Measurements from ENCODE around the gene IRAK4. TPM values are rescaled to one million over a fixed set of nuclear protein-coding genes. Genes with fewer than 3 reads are reported as not detected.

Gene IRAK4
- polyA plus RNA-seq, 3 donors, result 17.3 to 44.6 (median 29.0) TPM

DNA sequence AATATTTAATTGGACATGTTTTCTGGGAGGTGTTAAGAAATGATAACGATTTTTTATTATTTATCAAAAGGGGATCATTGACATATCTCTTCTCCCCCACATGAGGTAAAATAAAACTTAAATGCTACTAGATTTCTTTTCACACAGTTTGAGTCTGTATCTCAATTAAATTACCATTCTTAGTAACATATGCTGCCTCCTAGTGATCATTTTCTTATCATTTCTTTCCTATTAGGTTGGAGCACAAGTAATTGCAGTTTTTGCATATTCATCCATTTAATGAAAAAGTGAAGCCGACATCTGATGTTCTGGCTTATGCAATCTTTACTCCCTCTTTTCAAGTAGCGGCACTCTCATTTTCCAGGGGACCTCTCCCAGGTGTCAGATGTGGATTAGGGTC lies 25.1 kb upstream of the IRAK4 start:
- Histone ChIP-seq H2AFZ (ENCODE audit: insufficient read depth, low read depth, low read length, poor library complexity, severe bottlenecking) (no peak overlapping the region), H3K4me2 (replicated peaks; ENCODE audit: extremely low read depth, low read length, poor library complexity, severe bottlenecking) (no peak overlapping the region), H3K4me3 (replicated peaks in 1 of 3; ENCODE audit: low read depth in 2 of 3, low read length in 3 of 3) (no peak overlapping the region), H3K79me2 (ENCODE audit: insufficient read depth, low read length) (no peaks in the 10 kb centered on the region), H3K27ac (ENCODE audit: low read depth in 1 of 2, low read length in 2 of 2) (no peak overlapping the region), H3K27me3 (ENCODE audit: control insufficient read depth in 2 of 2, insufficient read depth in 2 of 2, low read length in 2 of 2) (no peaks in the 10 kb centered on the region), H3K4me1 (ENCODE audit: control insufficient read depth in 1 of 2, insufficient read depth in 2 of 2, low read length in 2 of 2) (no peaks in the 10 kb centered on the region), H3K9me3 (replicated peaks in 1 of 2; ENCODE audit: control insufficient read depth in 1 of 2, insufficient read depth in 1 of 2, low read length in 2 of 2) (no peaks in the 10 kb centered on the region), H3K9ac (ENCODE audit: insufficient read depth, low read length, poor library complexity, severe bottlenecking) (no peak overlapping the region), H3K36me3 (replicated peaks in 1 of 2; ENCODE audit: control insufficient read depth in 1 of 2, insufficient read depth in 2 of 2, low read length in 2 of 2) (peaks cover 40 to 81% of the 10 kb centered on the region in 2 donors), H4K20me1 (ENCODE audit: insufficient read depth, low read length) (no peaks in the 10 kb centered on the region)
- Mint-ChIP-seq H3K9me3 (no peaks in the 10 kb centered on the region), H3K36me3 (peaks cover 66 to 71% of the 10 kb centered on the region in 2 donors), H3K27ac (no peak overlapping the region), H3K27me3 (ENCODE audit: low read depth in 3 of 3) (no peaks in the 10 kb centered on the region), H3K4me3 (no peak overlapping the region), H3K4me1 (no peaks in the 10 kb centered on the region)
- 100% methylated on average over 1 of the region's 3 CpGs for WGBS (ENCODE audit: insufficient coverage)
- no peak for DNase-seq
- TF ChIP-seq, protein P1, sequence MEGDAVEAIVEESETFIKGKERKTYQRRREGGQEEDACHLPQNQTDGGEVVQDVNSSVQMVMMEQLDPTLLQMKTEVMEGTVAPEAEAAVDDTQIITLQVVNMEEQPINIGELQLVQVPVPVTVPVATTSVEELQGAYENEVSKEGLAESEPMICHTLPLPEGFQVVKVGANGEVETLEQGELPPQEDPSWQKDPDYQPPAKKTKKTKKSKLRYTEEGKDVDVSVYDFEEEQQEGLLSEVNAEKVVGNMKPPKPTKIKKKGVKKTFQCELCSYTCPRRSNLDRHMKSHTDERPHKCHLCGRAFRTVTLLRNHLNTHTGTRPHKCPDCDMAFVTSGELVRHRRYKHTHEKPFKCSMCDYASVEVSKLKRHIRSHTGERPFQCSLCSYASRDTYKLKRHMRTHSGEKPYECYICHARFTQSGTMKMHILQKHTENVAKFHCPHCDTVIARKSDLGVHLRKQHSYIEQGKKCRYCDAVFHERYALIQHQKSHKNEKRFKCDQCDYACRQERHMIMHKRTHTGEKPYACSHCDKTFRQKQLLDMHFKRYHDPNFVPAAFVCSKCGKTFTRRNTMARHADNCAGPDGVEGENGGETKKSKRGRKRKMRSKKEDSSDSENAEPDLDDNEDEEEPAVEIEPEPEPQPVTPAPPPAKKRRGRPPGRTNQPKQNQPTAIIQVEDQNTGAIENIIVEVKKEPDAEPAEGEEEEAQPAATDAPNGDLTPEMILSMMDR (IDR thresholded peaks at IDR 0.05), result no peak
- intact Hi-C loops (cut with micrococcal nuclease), result no loop called here

DNA sequence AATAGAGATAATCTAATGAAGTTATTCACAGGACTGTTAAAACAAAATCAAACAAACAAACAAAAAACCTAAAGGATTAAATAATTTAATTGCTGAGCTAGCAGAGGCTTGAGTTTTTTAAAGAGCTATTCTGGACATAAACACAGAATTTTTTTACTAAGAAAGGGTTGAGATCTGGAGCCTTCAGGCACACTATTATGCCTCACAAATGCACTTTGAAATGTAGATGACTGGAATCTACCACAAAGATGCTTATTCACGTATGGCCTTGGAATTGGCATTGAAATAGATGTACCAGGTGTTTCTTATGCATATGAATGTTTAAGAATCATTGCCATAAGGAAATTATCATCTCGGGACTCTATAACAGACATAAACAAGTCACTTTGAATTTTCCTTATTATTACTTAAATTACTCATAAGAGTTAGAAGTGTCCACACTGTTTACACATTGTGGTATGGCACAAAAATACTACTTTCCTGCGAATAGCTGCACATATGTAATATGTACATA lies 21.8 kb upstream of the IRAK4 start:
- Histone ChIP-seq H3K79me2 (ENCODE audit: insufficient read depth, low read length) (no peaks in the 10 kb centered on the region), H3K9ac (ENCODE audit: insufficient read depth, low read length, poor library complexity, severe bottlenecking) (no peak overlapping the region), H2AFZ (ENCODE audit: insufficient read depth, low read depth, low read length, poor library complexity, severe bottlenecking) (no peak overlapping the region), H4K20me1 (ENCODE audit: insufficient read depth, low read length) (no peaks in the 10 kb centered on the region), H3K27ac (ENCODE audit: low read depth in 1 of 2, low read length in 2 of 2) (no peak overlapping the region), H3K4me2 (replicated peaks; ENCODE audit: extremely low read depth, low read length, poor library complexity, severe bottlenecking) (no peak overlapping the region), H3K27me3 (ENCODE audit: control insufficient read depth in 2 of 2, insufficient read depth in 2 of 2, low read length in 2 of 2) (no peaks in the 10 kb centered on the region), H3K4me1 (ENCODE audit: control insufficient read depth in 1 of 2, insufficient read depth in 2 of 2, low read length in 2 of 2) (no peaks in the 10 kb centered on the region), H3K4me3 (replicated peaks in 1 of 3; ENCODE audit: low read depth in 2 of 3, low read length in 3 of 3) (no peak overlapping the region), H3K36me3 (replicated peaks in 1 of 2; ENCODE audit: control insufficient read depth in 1 of 2, insufficient read depth in 2 of 2, low read length in 2 of 2) (peaks cover 31 to 76% of the 10 kb centered on the region in 2 donors), H3K9me3 (replicated peaks in 1 of 2; ENCODE audit: control insufficient read depth in 1 of 2, insufficient read depth in 1 of 2, low read length in 2 of 2) (no peaks in the 10 kb centered on the region)
- TF ChIP-seq, protein P1 (IDR thresholded peaks at IDR 0.05), result no peak
- H3K27me3 Mint-ChIP-seq (ENCODE audit: low read depth in 3 of 3), result no peaks in the 10 kb centered on the region
- H3K4me1 Mint-ChIP-seq, result no peaks in the 10 kb centered on the region
- no CpG with 5 or more reads among the region's 3 CpGs for WGBS (ENCODE audit: insufficient coverage)
- peaks cover 58 to 65% of the 10 kb centered on the region in 2 donors for H3K36me3 Mint-ChIP-seq
- no peak overlapping the region for H3K27ac Mint-ChIP-seq
- no peak overlapping the region for H3K4me3 Mint-ChIP-seq
- no peaks in the 10 kb centered on the region for H3K9me3 Mint-ChIP-seq
- DNase-seq, result no peak
- intact Hi-C loops (cut with micrococcal nuclease), result no loop called here
